ENCODE results near the gene TP53INP2. TPM values are rescaled to one million over a fixed set of nuclear protein-coding genes. Genes with fewer than 3 reads are reported as not detected.

The TP53INP2 gene
- total and polyA plus RNA-seq, 9 of the 15 experiments (the other 6 are each of a cell fraction or from before 2014, with no cell fraction given) = 0.43 to 5.0 (median 1.3) TPM

- Histone ChIP-seq H3K9me3 (replicated peaks; ENCODE audit: control insufficient read depth, insufficient read depth, low read depth, low read length) (no peaks in the 10 kb centered on the region), H3K4me2 (ENCODE audit: insufficient read depth, low read length) (no peak overlapping the region), H2AFZ (ENCODE audit: low read depth, low read length) (no peak overlapping the region), H4K20me1 (replicated peaks; ENCODE audit: control insufficient read depth, insufficient read depth, low read length) (no peaks in the 10 kb centered on the region), H3K27ac (ENCODE audit: extremely low read depth, low read depth, low read length) (no peak overlapping the region), H3K27me3 (ENCODE audit: control insufficient read depth in 2 of 2, insufficient read depth in 2 of 2, low read length in 2 of 2) (no peaks in the 10 kb centered on the region), H3K36me3 (ENCODE audit: control insufficient read depth, insufficient read depth, low read length) (no peaks in the 10 kb centered on the region), H3K4me3 (no peak overlapping the region), H3K9me1 (ENCODE audit: control insufficient read depth, insufficient read depth, low read length) (no peaks in the 10 kb centered on the region), H3K4me1 (replicated peaks in 1 of 2; ENCODE audit: control insufficient read depth in 2 of 2, insufficient read depth in 2 of 2, low read length in 2 of 2) (peaks cover 8 to 12% of the 10 kb centered on the region in 2 experiments; a peak in 3 of 5 replicates), H3K79me2 (ENCODE audit: control insufficient read depth, insufficient read depth, low read length) (peaks cover 34% of the 10 kb centered on the region), H3K9ac (ENCODE audit: insufficient read depth in 1 of 2, low read depth in 2 of 2, low read length in 2 of 2) (no peak overlapping the region)
- BruUV-seq (replicated peaks) = TSS peak; percentile 14
- WGBS (ENCODE audit: insufficient coverage, low coverage, missing lambda C conversion rate) = 85% methylated on average over 5 of the region's 5 CpGs
- FAIRE-seq = no peak
- POLR2A ChIA-PET = interaction anchor here (1.5 kb wide), 1 partner anchor 34 kb away, joined by 3 read pairs; no protein-coding TSS in a partner anchor
- CTCF ChIA-PET (ENCODE audit: low intra/inter-chr PET ratio) = no interaction called here
- no peak for ATAC-seq
- DNase-seq (ENCODE audit: extremely low read depth in 1 of 4, low spot score in 3 of 4) = no peak
- in situ Hi-C loops (cut with MboI) = no loop called here
- intact Hi-C loops (cut with micrococcal nuclease) = no loop called here
- TF ChIP-seq MAFF (IDR thresholded peaks at IDR 0.05; ENCODE audit: low read length) = 0 out of 2 replicates have a peak, but pooled peaks have one; percentile 15
- no peak for TF ChIP-seq HMBOX1 (IDR thresholded peaks at IDR 0.05)
- TF ChIP-seq CBX3 (IDR thresholded peaks at IDR 0.05; ENCODE audit: borderline replicate concordance in 1 of 2, low read length in 2 of 2) = no peak
- TF ChIP-seq NRF1 (conservative IDR thresholded peaks at IDR 0.05 in 1 of 2, IDR thresholded peaks at IDR 0.05 in 1 of 2) = no peak
- no peak for TF ChIP-seq EP300 (IDR thresholded peaks at IDR 0.05; ENCODE audit: low read length)
- TF ChIP-seq SP1 (CRISPR knock-in tag; IDR thresholded peaks at IDR 0.05) = no peak
- TF ChIP-seq KDM4B (IDR thresholded peaks at IDR 0.05; ENCODE audit: borderline replicate concordance in 2 of 2, low read depth in 1 of 2) = no peak
- no peak for TF ChIP-seq ZNF592 (IDR thresholded peaks at IDR 0.05)
- no peak for TF ChIP-seq SFPQ (IDR thresholded peaks at IDR 0.05; ENCODE audit: low read depth, low read length)
- no peak for TF ChIP-seq ARNT (IDR thresholded peaks at IDR 0.05)
- TF ChIP-seq TEAD4 (IDR thresholded peaks at IDR 0.05; ENCODE audit: low read length) = no peak
- no peak for TF ChIP-seq TEAD4 (CRISPR knock-in tag; IDR thresholded peaks at IDR 0.05; ENCODE audit: borderline replicate concordance)
- no peak for TF ChIP-seq FOSL1 (tag; conservative IDR thresholded peaks at IDR 0.05)
- TF ChIP-seq ETS1 (conservative IDR thresholded peaks at IDR 0.05; ENCODE audit: control insufficient read depth, low read depth, low read length) = no peak
Observed at GRCh38 chr20:34673412-34673811, 30.7 kb upstream of the TP53INP2 start.
